Ascending aorta (tissue), 2 donors: Measurements from ENCODE around the gene PRPS1L1. TPM values are rescaled to one million over a fixed set of nuclear protein-coding genes. Genes with fewer than 3 reads are reported as not detected.

Source experiments
- DNase-seq, 2 donors: peaks; one replicate each; pipeline ENCODE4 v3.0.0-alpha.2; 2019; ENCODE audit warnings: low spot score in 2 of 2
- H3K27ac ChIP-seq, 2 donors: fragments of 200-600 bp; sonication (generic); one replicate each; pipeline ENCODE4 v1.5.1; 2016 to 2017; ENCODE audit warnings: mild to moderate bottlenecking in 1 of 2
- H3K27me3 ChIP-seq: fragments of 200-600 bp; sonication (generic); one replicate; pipeline ENCODE4 v1.5.1; 2017
- H3K36me3 ChIP-seq, 2 donors: fragments of 200-600 bp; sonication (generic); one replicate each; pipeline ENCODE4 v1.5.1; 2016
- H3K4me1 ChIP-seq, 2 donors: fragments of 200-600 bp; sonication (generic); one replicate each; pipeline ENCODE4 v1.5.1; 2016 to 2017; ENCODE audit warnings: mild to moderate bottlenecking in 1 of 2
- H3K4me3 ChIP-seq, 2 donors: fragments of 200-600 bp; sonication (generic); one replicate each; pipeline ENCODE4 v1.5.1; 2016 to 2017; ENCODE audit warnings: mild to moderate bottlenecking in 1 of 2
- H3K9me3 ChIP-seq, 2 donors: fragments of 200-600 bp; sonication (generic); one replicate each; pipeline ENCODE4 v1.5.1; 2016
- intact Hi-C: fragments of 100-400 bp; cut with DNase I; formaldehyde crosslinking; loops from one replicate; pipeline ENCODE4 v1.15.1; 2023
- total RNA-seq: library from RNA; depleted of rRNA; stranded (reverse); fragments of >200 nt; gene quantifications from one replicate; pipeline ENCODE4 v1.1.0, GENCODE V29; 2016
- TF ChIP-seq, protein P1 (sequence below), 3 experiments: fragments of 200-600 bp in 2 of 3; fragments of 450-650 bp in 1 of 3; sonication (generic) in 2 of 3; IDR thresholded peaks; one replicate each; pipeline ENCODE4 v1.5.1; 2016 to 2019; ENCODE audit warnings: antibody characterized with exemption in 3 of 3, mild to moderate bottlenecking in 1 of 3, moderate library complexity in 1 of 3

The PRPS1L1 gene
- total RNA-seq, 1 donor from 2014 or later, result not detected

DNA sequence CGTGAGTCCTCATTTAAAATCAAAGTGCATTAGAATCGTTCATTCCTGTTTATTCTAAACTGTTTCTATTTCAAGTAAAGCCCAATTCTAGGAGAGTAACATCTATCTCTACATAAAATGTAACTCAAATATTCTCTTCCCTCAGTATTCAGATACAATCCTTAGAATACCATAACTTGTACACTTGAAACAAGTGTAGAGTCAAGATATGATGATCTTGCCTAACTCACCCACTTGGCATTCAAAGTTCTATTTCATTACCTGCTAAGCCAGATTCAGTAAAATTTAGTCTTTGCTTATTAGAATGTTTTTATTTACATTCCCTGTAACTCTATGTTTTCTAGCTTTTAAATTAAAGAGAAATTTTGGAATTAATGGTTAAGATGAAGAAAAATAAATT, 31.6 kb downstream of the PRPS1L1 start:
- no peak for DNase-seq
- TF ChIP-seq, protein P1, sequence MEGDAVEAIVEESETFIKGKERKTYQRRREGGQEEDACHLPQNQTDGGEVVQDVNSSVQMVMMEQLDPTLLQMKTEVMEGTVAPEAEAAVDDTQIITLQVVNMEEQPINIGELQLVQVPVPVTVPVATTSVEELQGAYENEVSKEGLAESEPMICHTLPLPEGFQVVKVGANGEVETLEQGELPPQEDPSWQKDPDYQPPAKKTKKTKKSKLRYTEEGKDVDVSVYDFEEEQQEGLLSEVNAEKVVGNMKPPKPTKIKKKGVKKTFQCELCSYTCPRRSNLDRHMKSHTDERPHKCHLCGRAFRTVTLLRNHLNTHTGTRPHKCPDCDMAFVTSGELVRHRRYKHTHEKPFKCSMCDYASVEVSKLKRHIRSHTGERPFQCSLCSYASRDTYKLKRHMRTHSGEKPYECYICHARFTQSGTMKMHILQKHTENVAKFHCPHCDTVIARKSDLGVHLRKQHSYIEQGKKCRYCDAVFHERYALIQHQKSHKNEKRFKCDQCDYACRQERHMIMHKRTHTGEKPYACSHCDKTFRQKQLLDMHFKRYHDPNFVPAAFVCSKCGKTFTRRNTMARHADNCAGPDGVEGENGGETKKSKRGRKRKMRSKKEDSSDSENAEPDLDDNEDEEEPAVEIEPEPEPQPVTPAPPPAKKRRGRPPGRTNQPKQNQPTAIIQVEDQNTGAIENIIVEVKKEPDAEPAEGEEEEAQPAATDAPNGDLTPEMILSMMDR (IDR thresholded peaks at IDR 0.05), result no peak
- Histone ChIP-seq H3K4me3 (no peak overlapping the region), H3K36me3 (no peaks in the 10 kb centered on the region), H3K27me3 (no peaks in the 10 kb centered on the region), H3K9me3 (no peaks in the 10 kb centered on the region), H3K4me1 (no peaks in the 10 kb centered on the region), H3K27ac (no peak overlapping the region)
- intact Hi-C loops, result no loop called here

DNA sequence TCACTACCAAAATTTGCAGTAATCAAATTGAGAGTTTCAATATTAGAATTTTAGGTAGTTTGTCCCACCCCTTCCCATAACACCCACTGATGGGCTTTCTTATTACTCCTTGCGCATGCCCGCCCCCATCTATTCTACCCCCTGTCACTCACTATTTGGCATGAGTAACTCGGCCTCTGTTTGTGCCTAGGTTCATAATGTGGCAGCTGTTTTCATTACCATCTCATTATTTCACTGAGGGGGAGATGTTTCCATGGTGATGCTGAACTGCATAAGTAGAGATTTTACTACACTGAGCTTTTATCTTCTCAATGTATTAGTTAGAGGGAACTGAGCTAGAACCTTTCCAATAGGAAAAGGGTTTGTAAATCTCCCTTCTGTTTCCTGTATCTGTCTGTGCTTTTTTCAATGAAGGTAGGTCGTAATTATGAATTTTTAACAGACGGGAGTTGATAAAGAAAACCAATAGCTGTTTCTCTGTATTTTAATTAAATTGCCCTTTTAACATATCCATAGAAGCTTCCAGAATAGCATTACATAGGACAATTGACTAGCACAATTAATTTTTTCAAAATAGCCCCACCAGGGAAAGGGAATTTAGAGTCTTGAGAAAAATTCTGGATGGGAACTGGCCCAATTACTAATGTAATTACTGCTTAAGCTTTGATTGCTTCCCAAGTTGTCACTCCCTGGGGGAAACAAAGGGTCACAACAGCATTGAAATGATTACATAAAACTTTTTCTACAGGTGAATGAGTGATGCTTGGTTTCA, 33.4 kb downstream of the PRPS1L1 start:
- H3K36me3 ChIP-seq, result no peaks in the 10 kb centered on the region
- intact Hi-C loops, result no loop called here
- no peaks in the 10 kb centered on the region for H3K9me3 ChIP-seq
- H3K4me3 ChIP-seq, result no peak overlapping the region
- TF ChIP-seq, protein P1 (IDR thresholded peaks at IDR 0.05), result no peak
- no peaks in the 10 kb centered on the region for H3K4me1 ChIP-seq
- DNase-seq, result no peak
- no peaks in the 10 kb centered on the region for H3K27me3 ChIP-seq
- no peak overlapping the region for H3K27ac ChIP-seq

DNA sequence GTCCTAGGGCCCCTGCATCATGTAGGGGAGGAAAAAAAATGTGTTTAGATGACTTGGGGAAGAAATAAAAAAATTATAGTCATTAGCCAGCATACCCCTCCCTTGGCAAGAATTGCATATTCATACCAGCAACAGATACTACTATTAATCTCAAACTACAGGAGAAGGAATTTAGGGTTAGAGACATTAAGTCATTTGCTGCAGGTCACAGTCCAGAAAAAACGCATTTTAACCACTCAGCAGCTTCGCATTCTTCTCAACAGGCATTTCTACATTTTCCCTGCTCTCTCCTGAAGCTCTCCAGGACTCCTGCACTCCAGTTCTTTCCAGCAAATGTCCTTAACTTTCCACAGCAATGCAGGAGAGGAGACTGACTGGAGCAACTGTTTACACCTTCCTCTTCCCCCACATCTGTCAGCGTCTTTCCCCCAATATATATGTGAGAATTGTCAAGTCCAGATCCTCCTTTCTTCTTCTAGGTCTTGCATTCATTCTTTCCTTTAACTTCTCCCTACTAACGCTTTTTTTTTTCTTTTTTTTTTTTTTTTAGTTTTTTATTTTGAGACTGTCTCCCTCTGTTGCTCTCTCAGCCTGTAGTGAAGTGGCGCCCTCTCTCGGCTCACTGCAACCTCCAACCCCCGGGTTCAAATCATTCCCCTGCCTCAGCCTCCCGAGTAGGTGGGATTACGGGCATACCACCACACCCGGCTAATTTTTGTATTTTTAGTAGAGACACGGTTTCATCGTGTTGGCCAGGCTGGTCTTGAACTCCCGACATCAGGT, 35.6 kb downstream of the PRPS1L1 start:
- intact Hi-C loops, result no loop called here
- Histone ChIP-seq H3K27me3 (no peaks in the 10 kb centered on the region), H3K9me3 (no peaks in the 10 kb centered on the region)

DNA sequence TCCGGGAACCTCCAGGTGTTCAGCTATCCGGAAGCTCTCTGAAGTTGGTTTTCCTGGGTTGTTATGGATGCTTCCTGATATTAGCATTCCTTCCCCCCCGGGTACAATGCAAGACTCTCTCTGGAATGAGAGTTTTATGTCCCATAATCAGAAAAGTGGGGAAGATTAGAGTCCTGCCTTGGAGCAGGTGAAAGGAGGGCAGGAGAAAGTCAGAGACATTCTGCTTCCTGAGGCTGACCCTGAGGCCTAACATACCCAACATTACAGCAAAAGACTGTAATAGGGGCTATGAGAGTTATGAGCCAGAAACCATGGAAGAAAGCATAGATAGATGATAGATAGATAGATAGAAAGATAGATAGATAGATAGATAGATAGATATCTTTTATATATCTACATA, 36.9 kb downstream of the PRPS1L1 start:
- Histone ChIP-seq H3K27me3 (no peaks in the 10 kb centered on the region), H3K9me3 (no peaks in the 10 kb centered on the region), H3K4me1 (no peaks in the 10 kb centered on the region), H3K36me3 (no peaks in the 10 kb centered on the region), H3K27ac (no peak overlapping the region), H3K4me3 (no peak overlapping the region)
- TF ChIP-seq, protein P1 (IDR thresholded peaks at IDR 0.05), result no peak
- intact Hi-C loops, result no loop called here
- no peak for DNase-seq

More for the DNA sequence above, 35.6 kb downstream of the PRPS1L1 start:
- no peak for DNase-seq
- TF ChIP-seq, protein P1 (IDR thresholded peaks at IDR 0.05), result no peak
- H3K27ac ChIP-seq, result no peak overlapping the region
- H3K4me1 ChIP-seq, result no peaks in the 10 kb centered on the region
- H3K4me3 ChIP-seq, result no peak overlapping the region
- no peaks in the 10 kb centered on the region for H3K36me3 ChIP-seq

DNA sequence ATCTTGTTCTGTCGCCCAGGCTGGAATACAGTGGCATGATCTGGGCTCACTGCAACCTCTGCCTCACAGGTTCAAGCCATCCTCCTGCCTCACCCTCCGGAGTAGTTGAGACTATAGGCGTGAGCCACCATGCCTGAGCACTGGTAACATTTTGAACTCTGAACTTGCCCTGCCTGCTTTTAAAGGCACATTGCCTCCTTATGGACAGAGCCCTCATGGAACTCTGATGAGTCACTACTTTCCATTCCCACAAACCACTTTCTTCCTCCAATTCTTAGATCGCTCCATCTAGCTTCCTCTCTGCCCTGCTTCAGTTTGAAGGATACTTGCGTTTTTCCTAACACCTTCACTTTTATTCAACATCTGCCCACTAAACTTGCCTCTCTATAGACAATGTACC, 38.1 kb downstream of the PRPS1L1 start:
- Histone ChIP-seq H3K4me3 (no peak overlapping the region), H3K36me3 (no peaks in the 10 kb centered on the region), H3K27ac (no peak overlapping the region), H3K27me3 (no peaks in the 10 kb centered on the region), H3K4me1 (no peaks in the 10 kb centered on the region), H3K9me3 (no peaks in the 10 kb centered on the region)
- TF ChIP-seq, protein P1 (IDR thresholded peaks at IDR 0.05), result no peak
- intact Hi-C loops, result no loop called here
- no peak for DNase-seq
